GM23338 (cell line): ENCODE results near the gene RTP5.

Experiments used
- CREB1 ChIP-seq: fragments of 250-450 bp; sonication (Bioruptor Pico); IDR thresholded peaks from 2 replicates; pipeline ENCODE4 v1.5.0; 2020; ENCODE audit warnings: low read depth, mild to moderate bottlenecking, moderate library complexity
- CTCF ChIP-seq, 2 experiments: fragments of 200-600 bp in 1 of 2; sonication (generic) in 1 of 2; conservative IDR thresholded peaks; 2 replicates each; pipeline versions ENCODE4 v1.5.1 to v1.6.1; 2016 to 2017; ENCODE audit warnings: antibody characterized with exemption in 2 of 2, low read depth in 2 of 2, mild to moderate bottlenecking in 2 of 2, moderate library complexity in 1 of 2
- ETS1 ChIP-seq: IDR thresholded peaks from 2 replicates; pipeline ENCODE4 v1.6.1; 2016; ENCODE audit warnings: antibody characterized with exemption
- EZH2 ChIP-seq: fragments of 200-600 bp; sonication (generic); IDR thresholded peaks from one replicate; pipeline ENCODE4 v1.8.0; 2017; ENCODE audit warnings: antibody characterized with exemption, mild to moderate bottlenecking, low read depth; ENCODE audit not compliant: unreplicated experiment
- EZH2phosphoT487 ChIP-seq: fragments of 200-600 bp; sonication (generic); IDR thresholded peaks from one replicate; pipeline ENCODE4 v1.8.1; 2018; ENCODE audit warnings: antibody characterized with exemption; ENCODE audit not compliant: unreplicated experiment
- NANOG ChIP-seq: IDR thresholded peaks from 2 replicates; pipeline ENCODE4 v1.6.1; 2016; ENCODE audit warnings: antibody characterized with exemption, borderline replicate concordance
- POLR2AphosphoS5 ChIP-seq: IDR thresholded peaks from 2 replicates; pipeline ENCODE4 v1.6.1; 2016; ENCODE audit warnings: antibody characterized with exemption, low read depth
- REST ChIP-seq: IDR thresholded peaks from one replicate; pipeline ENCODE4 v1.6.1; 2018; ENCODE audit warnings: antibody characterized with exemption; ENCODE audit not compliant: unreplicated experiment
- STAT1 ChIP-seq: IDR thresholded peaks from one replicate; pipeline ENCODE4 v1.6.1; 2016; ENCODE audit warnings: antibody characterized with exemption; ENCODE audit not compliant: unreplicated experiment
- ZNF331 ChIP-seq: fragments of 250-450 bp; sonication (Bioruptor Pico); IDR thresholded peaks from 2 replicates; pipeline ENCODE4 v1.5.0; 2020; ENCODE audit warnings: low read depth, mild to moderate bottlenecking, moderate library complexity
- ZNF462 ChIP-seq: fragments of 250-450 bp; sonication (Bioruptor Pico); IDR thresholded peaks from 2 replicates; pipeline ENCODE4 v1.5.0; 2020; ENCODE audit warnings: mild to moderate bottlenecking, moderate library complexity

GRCh38 chr2:241892299-241893137, 23.0 kb downstream of the RTP5 start:
- TF ChIP-seq CTCF (conservative IDR thresholded peaks at IDR 0.05; ENCODE audit: low read depth in 2 of 2), result no peak
- no peak for TF ChIP-seq EZH2
- TF ChIP-seq POLR2AphosphoS5, result no peak
- TF ChIP-seq ETS1, result no peak
- no peak for TF ChIP-seq ZNF462 (CRISPR knock-in tag)
- no peak for TF ChIP-seq NANOG
- TF ChIP-seq ZNF331, result no peak
- no peak for TF ChIP-seq CREB1 (CRISPR knock-in tag)
- no peak for TF ChIP-seq STAT1
- no peak for TF ChIP-seq REST
- no peak for TF ChIP-seq EZH2phosphoT487
